Gastrocnemius medialis (tissue), 4 donors: ENCODE measurements around the gene PRRG3.

Source experiments
- POLR2A ChIP-seq, 2 donors: fragments of 450-650 bp; IDR thresholded peaks; one replicate each; pipeline ENCODE4 v1.6.1; 2017; ENCODE audit warnings: antibody characterized with exemption in 2 of 2, mild to moderate bottlenecking in 2 of 2, moderate library complexity in 2 of 2
- TF ChIP-seq, protein P1 (sequence below), 5 experiments: fragments of 450-650 bp in 3 of 5; fragments of 200-600 bp in 2 of 5; sonication (generic) in 2 of 5; IDR thresholded peaks in 4 of 5; conservative IDR thresholded peaks in 1 of 5; 1 replicate in 4 of 5; 2 replicates in 1 of 5; pipeline ENCODE4 v1.5.1; 2016 to 2019; ENCODE audit warnings: antibody characterized with exemption in 5 of 5, mild to moderate bottlenecking in 3 of 5, moderate library complexity in 3 of 5

DNA sequence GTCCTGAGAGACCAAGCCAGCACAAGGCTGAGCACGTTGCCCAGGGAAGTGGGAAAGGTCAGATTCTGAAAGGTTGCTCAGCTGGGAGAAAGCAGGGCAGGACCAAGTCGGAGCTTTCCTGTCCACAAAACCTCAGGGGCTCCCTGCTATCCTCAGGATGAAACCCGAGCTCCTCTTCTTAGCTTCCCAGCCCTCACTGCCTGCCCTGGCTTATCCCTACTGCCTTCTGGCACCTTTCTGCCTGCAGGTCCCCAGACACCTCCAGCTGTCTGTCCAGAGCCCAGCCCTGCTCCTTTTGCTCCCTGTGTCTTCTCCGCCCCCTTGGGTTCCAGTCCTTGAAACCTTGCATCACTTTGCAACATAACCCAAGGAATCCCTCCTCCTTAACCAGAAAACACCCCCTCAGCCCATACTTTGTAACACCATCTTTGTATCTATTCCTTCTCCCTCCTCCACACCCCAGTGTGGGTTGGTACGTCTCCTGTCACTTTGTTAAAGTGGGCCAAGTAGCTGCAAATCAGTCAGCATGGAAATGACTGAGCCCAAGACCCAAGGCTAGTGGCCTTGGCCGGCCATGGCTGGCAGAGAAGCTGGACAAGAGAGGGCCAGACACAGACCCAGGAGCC is 20.0 kb upstream of the PRRG3 start:
- no peak for TF ChIP-seq POLR2A (IDR thresholded peaks at IDR 0.05)
- TF ChIP-seq, protein P1, sequence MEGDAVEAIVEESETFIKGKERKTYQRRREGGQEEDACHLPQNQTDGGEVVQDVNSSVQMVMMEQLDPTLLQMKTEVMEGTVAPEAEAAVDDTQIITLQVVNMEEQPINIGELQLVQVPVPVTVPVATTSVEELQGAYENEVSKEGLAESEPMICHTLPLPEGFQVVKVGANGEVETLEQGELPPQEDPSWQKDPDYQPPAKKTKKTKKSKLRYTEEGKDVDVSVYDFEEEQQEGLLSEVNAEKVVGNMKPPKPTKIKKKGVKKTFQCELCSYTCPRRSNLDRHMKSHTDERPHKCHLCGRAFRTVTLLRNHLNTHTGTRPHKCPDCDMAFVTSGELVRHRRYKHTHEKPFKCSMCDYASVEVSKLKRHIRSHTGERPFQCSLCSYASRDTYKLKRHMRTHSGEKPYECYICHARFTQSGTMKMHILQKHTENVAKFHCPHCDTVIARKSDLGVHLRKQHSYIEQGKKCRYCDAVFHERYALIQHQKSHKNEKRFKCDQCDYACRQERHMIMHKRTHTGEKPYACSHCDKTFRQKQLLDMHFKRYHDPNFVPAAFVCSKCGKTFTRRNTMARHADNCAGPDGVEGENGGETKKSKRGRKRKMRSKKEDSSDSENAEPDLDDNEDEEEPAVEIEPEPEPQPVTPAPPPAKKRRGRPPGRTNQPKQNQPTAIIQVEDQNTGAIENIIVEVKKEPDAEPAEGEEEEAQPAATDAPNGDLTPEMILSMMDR (IDR thresholded peaks at IDR 0.05 in 4 of 5, conservative IDR thresholded peaks at IDR 0.05 in 1 of 5) = no peak
